HTR-8/SVneo (cell line): ENCODE results near the gene BTG2.
A peak's percentile ranks its signal among the peaks of the same experiment; 100 is the strongest.
"Not testable (repeated sequence)": the region's sequence is repeated elsewhere in the genome, so short reads cannot be mapped to it uniquely, and the experiment has no call there.

Source experiments
- DNase-seq: peaks from one replicate; pipeline ENCODE4 v3.0.0; 2011; ENCODE audit warnings: low spot score, mixed read lengths; ENCODE audit not compliant: insufficient read length
- FAIRE-seq: peaks from 2 replicates; lab custom pipeline; 2011; peaks lifted over from hg19 to GRCh38; lab: Jason Lieb, UNC

The BTG2 gene

DNA sequence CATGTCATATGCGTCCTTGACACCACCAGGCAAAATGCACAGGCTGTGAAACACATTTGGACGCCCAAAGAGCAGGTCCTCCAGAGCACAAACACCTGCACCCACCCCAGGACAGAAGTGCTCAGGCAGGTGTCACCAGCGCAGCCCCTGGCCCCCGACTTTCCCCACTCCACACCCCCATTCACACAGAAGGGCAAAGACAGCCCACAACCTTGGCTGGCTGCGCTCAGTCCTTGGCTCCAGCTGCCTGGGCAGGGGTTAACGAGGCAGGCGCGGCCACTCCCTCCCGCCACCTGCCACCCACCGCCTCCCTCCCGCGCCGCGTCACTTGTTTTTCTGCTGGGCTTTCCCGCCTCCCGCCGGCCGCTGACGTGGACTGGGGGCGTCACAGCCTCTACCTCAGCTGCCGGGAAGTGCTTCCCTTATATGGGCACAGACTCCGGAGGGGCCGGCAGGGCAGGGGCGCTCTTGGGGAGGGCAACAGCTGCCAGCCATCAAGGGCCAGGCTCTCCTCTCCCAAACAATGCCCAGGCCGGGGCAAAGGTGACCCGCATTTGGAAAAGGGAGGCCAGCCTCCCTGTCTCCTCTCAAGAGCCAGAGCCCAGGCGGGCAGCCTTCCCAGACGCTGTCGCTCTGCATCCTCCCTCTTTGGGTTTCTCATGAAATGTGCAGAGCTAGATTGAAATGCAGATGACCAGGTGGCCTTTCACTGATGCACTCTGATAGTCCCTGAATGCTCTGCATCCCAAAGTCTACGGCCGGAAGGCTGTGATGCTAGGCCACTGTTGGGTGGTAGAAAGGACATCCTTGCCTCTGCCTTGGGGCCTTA is 14.8 kb upstream of the BTG2 start:
- DNase-seq (no peak), FAIRE-seq (no peak)

DNA sequence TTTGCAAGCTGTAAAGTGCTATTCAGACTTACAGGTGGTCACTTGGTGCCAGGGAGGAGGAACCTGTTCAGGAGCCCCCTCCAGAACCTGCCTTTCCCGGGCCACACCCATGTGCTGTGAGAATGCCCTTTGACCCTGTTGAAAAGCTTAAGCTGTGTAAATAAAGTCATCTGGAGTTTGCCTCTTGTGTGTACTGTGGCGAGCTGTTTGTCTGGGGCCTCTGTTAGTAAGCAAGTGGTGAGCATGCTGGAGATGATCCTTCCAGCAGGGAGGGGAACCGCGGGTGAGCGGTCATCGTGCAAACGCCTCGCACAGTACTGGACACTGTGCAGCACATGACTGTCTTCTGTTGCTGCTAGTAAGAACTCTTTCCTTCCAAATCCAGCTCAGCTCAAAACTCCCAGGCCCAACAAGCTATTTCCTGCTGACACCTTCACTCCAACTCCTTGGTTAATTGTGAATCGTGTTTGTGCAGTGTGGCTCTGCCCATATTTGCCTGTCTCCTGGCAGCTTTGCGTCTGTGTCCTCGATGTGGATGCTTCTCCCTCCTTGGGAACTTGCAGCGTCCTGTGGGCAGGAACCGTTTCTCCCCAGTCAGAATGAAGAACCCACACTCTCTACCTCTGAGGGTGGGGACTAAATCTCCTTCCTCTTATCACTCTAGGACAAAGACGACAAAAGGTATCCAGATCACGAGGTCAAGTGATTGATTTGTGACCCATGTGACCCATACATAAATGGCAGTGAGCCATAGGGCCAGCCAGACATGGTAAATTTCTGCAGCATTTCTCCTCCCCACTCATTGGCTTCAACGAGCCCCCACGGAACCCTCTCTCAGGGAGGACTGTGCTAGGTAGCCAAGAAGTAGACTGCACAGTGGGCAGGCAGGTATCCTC is 13.9 kb upstream of the BTG2 start:
- DNase-seq: no peak
- FAIRE-seq: no peak

DNA sequence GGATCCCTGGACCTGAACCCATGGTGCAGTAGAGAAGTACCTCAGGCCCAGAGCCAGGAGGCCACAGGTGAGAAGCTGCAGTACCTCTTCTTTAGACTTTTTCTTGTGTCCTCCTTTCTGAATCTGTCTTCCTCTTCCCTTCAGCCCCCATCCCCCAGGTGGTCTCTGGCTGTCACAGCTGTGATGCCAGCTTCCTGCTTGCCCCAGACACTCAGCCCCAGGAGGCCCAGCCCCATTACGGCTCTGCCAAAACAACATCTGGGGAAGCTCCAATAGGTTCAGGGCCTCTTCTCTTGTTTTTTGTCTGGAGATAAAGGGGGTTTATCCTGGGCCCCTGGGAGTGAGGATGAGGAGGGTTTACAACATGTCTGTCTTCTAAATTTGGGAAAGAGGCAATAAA is 9.5 kb upstream of the BTG2 start:
- DNase-seq (no peak), FAIRE-seq (no peak)

DNA sequence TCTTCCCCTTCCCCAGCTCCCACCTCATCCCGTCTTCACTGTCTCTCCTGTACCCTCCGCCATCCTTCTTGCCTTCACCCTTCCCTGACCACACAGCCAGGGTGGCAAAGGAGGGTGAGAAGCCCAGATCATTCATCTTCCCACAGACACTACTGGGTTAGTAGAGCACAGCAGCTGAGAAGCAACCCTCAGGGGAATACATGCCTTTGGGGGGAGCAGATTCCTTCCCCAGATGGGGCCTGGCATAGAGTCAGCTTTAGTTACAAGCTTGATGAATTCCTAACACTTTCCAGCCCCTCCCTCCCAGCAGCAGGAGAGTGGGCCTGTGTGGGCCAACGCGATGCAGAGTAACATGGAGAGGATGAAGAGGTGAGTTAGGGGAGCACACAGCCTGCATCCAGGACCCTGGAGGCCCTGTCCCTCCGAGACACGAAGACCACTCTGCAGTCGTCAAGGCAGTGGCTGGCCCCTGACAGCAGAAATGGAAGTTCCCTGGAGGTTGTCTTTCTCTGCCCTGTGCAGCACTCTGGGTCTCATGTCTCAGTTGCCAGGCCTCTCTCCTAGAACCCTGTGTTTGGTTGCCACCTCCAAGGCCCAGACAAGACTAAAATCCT is 8.8 kb upstream of the BTG2 start:
- DNase-seq: no peak
- no peak for FAIRE-seq

DNA sequence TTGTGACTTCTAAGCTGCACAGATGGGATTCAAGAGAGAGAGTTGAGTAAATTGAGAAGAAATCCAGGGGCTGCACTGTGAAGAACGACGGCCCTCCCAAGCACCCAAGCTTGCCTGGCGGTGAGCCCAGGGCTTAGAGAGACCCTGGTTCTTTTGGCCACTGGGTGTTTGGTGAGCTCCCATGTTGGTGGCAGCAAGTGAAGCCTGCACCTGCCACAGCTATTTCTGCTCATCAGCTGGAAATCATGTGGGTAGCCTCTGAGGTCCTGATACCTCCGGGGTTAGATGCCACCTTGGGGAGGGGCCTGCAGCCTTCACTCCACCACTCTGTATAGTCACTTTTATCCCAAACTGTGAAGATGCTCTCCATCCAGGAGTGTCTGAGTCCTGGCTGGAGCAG is 6.2 kb upstream of the BTG2 start:
- no peak for FAIRE-seq

DNA sequence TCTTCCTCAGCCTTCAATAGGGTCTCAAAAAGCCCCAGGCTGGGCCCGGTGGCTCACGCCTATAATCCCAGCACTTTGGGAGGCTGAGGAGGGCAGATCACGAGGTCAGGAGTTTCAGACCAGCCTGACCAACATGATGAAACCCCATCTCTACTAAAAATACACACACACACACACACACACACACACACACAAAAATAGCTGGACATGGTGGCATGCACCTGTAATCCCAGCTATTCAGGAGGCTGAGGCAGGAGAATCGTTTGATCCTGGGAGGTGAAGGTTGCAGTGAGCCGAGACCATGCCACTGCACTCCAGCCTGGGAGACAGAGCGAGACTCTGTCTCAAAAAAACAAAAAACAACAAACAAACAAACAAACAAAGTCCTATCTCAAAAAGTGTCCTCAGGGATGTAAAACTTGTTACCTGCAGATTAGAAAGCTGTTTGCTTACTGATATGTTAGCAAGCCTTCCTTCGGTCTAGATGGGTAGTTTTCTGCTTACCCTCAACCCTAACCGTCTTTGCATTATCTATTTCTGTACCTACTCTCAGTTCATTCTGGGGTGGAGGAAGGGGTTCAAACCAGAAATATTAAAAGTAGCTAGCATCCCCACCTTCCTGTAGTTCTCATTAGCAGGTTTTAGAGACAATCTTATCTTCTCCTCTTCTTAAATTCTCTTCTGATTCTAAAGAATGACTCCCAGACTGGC is 5.4 kb upstream of the BTG2 start:
- not testable (repeated sequence) for FAIRE-seq, DNase-seq

More for the DNA sequence above, 6.2 kb upstream of the BTG2 start:
- no peak for DNase-seq

DNA sequence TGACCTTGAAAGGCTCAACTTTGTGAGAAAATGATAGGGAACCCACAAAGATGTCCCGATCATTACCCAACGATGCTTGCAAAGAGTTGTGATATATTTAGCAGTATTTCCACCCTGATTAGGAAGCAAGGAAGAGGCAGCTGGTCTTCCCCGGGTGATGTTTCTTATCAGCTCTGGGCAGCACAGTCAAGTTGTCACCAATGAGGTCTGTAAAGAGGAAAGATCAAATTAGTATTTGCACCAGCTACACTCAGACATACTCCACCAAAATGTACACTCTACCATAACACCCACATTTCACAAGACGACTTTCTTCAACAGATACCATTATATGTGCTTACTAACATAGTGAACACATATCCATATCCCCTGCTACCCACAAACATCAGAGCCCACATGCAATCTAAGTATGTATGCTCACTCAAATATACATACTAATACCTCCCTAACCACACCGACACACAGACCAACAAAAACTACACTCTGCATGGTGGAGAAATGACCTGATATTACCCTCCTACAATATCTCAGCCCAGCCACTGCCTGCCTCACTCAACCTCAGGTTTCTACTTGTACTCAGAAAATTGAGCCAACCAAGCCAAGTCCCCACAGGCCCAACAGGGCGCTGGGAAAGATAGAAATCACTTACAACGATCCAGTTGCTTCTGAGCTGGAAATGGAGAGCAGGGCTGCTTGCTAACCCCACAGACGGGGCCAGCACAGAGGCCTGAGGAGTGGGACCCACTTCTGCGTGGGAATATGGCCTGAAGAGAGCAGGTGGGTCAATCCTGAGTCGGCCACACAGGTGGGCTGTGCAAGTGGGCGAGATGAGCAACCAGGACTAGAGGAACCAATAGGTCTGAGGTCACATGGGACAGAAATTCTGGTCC is 4.6 kb upstream of the BTG2 start:
- FAIRE-seq: no peak

DNA sequence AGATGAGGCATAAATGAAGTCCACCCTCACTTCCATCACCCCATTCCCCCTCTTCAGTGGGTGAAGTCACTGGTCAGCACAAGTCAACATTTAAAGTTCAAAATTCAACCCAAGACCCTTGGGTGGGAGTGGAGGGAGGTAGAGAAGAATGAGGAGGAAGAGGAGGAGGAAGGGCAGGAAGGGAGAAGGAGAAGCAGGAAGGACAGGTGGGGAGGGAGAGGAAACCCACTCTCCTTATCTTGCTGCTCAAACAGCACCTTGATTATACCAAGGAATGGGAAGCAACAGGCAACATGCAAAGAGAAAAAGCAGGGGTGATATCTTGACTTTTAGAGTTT is 4.0 kb upstream of the BTG2 start:
- FAIRE-seq (no peak), DNase-seq (no peak)

More for the DNA sequence above, 4.6 kb upstream of the BTG2 start:
- DNase-seq: no peak

DNA sequence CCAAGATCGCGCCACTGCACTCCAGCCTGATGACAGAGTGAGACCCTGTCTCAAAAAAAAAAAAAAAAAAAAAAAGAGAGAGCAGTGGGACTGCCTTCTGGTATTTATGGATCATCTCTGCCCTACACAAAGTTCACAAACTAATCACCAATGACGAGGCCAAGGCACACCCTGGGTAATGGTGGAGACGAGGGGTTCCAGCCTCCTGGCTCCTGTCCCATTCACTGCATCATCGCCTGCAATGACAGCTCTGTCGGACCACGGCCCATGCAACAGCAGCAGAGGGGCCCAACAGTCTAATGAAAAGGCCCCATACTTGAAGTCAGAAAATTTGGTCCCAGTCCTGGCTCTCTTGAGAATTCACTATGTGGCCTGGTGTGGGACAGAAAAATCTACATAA is 2.9 kb upstream of the BTG2 start:
- FAIRE-seq: no peak
- DNase-seq: no peak

DNA sequence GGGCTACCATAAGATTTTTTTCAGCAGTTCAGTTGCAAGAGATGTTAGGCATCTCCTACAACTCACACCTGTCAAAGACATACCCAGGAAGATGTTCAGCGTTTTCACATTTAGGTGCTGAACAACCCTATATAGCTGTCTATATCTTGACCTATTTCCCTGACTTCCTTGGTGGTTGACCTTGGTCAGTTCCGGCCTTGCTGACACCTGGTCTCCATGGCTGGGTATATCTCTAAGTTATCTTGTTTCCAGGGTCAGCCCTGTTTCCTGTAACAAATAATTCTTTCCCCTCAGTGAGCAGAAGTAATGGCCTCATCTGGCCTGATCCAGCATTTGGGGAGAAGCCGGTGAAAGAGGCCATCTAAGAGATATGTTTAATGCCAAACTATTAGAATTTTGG is 2.4 kb upstream of the BTG2 start:
- no peak for FAIRE-seq
- no peak for DNase-seq

DNA sequence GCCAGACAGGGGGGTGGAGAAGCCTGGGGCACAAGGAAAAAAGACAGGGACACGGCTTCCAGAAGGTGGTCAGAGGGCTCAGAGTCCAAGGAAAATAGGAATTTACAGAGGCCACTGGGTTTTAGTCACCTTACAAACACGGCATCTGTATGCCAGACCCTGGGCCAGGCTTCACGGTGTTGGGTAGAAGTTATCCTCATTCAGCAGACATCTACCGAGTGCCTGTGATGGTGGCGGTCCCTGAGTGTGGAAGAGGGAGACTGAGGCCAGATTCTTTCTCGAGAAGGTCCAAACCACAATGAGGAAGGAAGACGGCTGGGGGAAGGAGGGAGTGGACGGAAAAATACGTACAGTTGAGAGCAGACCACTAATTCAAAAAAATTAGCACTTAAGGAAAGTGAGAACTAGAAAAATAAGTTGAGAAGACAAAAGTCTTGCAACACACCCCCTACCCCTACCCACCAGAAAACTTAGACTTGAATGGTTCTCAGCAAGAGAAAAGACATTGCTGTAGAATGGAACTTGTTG is 864 bp upstream of the BTG2 start:
- DNase-seq: no peak
- FAIRE-seq: no peak

DNA sequence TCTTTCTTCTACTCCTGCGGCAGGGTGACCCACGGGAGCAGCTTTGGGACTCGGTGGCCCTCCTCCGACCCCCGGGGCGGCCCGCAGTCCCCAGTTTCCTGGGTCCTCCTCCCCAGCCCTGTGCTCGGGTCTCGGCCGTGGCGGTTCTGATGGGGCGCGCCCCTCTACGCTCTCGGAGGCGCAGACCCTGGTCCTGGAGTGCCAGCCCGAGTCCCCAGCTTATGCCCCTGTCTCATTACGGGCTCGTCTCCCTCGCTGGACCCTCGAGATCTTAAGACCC is 430 bp downstream of the BTG2 start:
- FAIRE-seq (no peak), DNase-seq (no peak)

DNA sequence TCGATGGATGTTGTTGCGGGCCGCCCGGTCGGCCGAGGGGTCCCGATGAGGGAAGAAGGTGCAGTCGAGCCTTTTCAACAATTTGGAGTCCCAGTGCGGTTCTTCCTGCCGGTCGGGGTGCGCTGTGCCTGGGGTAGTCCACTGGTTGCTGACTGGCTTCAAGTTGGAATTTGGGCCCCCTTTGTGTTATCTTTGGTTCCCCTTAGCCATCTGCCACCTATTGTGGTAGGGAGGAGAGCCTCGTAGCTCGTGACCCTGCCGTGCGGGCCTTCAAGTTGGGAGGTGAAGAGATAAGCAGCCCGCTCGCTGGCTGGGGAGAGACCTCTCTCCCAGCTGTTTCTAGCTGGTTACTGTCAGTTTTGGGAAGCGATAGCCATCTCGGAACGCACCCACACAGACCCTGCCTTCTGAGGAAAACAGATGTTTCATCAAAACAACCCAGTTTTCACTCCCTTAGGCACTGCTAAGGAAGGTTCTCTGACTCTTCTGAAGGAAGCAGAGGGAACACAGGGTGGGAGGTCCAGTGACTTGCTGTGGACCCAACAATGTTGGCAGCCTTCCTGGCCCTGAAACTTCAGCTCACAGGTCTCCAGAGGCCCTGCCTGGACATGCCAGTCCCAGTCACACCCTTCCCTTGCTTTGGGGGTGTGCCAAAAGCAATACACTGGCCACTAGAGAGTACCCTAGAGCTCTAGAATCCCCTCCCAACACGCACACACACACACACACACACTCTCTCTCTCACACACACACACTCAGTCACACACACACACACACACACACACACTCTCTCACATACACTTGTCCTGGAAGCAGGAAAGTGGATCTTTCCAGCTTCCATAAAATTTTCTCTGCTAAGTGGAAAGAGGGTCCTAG is 1.0 kb downstream of the BTG2 start:
- DNase-seq (peak; percentile 82), FAIRE-seq (no peak)

DNA sequence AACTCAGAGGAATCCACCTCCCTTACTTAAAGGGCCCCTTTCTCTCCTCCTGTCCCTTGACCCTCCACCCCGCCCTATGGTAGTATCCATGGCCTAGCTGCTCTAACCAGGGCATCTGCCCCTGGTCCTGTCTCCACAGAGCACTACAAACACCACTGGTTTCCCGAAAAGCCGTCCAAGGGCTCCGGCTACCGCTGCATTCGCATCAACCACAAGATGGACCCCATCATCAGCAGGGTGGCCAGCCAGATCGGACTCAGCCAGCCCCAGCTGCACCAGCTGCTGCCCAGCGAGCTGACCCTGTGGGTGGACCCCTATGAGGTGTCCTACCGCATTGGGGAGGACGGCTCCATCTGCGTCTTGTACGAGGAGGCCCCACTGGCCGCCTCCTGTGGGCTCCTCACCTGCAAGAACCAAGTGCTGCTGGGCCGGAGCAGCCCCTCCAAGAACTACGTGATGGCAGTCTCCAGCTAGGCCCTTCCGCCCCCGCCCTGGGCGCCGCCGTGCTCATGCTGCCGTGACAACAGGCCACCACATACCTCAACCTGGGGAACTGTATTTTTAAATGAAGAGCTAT is 1.7 kb downstream of the BTG2 start:
- DNase-seq (no peak), FAIRE-seq (no peak)

DNA sequence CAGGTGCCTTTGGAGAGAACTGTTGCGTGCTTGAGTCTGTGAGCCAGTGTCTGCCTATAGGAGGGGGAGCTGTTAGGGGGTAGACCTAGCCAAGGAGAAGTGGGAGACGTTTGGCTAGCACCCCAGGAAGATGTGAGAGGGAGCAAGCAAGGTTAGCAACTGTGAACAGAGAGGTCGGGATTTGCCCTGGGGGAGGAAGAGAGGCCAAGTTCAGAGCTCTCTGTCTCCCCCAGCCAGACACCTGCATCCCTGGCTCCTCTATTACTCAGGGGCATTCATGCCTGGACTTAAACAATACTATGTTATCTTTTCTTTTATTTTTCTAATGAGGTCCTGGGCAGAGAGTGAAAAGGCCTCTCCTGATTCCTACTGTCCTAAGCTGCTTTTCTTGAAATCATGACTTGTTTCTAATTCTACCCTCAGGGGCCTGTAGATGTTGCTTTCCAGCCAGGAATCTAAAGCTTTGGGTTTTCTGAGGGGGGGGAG is 2.4 kb downstream of the BTG2 start:
- no peak for FAIRE-seq
- DNase-seq: no peak

DNA sequence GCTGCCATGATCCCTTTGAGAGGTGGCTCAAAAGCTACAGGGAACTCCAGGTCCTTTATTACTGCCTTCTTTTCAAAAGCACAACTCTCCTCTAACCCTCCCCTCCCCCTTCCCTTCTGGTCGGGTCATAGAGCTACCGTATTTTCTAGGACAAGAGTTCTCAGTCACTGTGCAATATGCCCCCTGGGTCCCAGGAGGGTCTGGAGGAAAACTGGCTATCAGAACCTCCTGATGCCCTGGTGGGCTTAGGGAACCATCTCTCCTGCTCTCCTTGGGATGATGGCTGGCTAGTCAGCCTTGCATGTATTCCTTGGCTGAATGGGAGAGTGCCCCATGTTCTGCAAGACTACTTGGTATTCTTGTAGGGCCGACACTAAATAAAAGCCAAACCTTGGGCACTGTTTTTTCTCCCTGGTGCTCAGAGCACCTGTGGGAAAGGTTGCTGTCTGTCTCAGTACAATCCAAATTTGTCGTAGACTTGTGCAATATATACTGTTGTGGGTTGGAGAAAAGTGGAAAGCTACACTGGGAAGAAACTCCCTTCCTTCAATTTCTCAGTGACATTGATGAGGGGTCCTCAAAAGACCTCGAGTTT is 3.1 kb downstream of the BTG2 start:
- FAIRE-seq (no peak), DNase-seq (no peak)

DNA sequence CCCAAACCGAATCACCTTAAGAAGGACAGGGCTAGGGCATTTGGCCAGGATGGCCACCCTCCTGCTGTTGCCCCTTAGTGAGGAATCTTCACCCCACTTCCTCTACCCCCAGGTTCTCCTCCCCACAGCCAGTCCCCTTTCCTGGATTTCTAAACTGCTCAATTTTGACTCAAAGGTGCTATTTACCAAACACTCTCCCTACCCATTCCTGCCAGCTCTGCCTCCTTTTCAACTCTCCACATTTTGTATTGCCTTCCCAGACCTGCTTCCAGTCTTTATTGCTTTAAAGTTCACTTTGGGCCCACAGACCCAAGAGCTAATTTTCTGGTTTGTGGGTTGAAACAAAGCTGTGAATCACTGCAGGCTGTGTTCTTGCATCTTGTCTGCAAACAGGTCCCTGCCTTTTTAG is 3.6 kb downstream of the BTG2 start:
- DNase-seq (no peak), FAIRE-seq (no peak)
